Loucy (cell line): Measurements from ENCODE around the gene EPHA6.

Experiments used
- H2AFZ ChIP-seq: fragments of 200-600 bp; sonication (generic); 2 replicates; pipeline ENCODE4 v1.6.0; 2016; ENCODE audit warnings: antibody characterized with exemption, mild to moderate bottlenecking, low read length, moderate library complexity
- H3F3A ChIP-seq: fragments of 200-600 bp; 2 replicates; pipeline ENCODE4 v1.6.0; 2016; ENCODE audit warnings: antibody characterized with exemption, low read depth, mild to moderate bottlenecking
- H3K27me3 ChIP-seq: fragments of 200-600 bp; sonication (generic); 2 replicates; pipeline ENCODE4 v1.6.1; 2014; ENCODE audit warnings: low read length, mild to moderate bottlenecking; ENCODE audit not compliant: insufficient read depth, poor library complexity, severe bottlenecking
- H3K36me3 ChIP-seq: fragments of 200-600 bp; sonication (generic); 2 replicates; pipeline ENCODE4 v1.6.1; 2016; ENCODE audit warnings: low read length; ENCODE audit not compliant: insufficient read depth
- H3K4me1 ChIP-seq: fragments of 200-600 bp; sonication (generic); 2 replicates; pipeline ENCODE4 v1.5.1; 2014; ENCODE audit warnings: low read length, mild to moderate bottlenecking; ENCODE audit not compliant: insufficient read depth, poor library complexity, severe bottlenecking
- H3K4me2 ChIP-seq: fragments of 200-600 bp; sonication (generic); 2 replicates; pipeline ENCODE4 v1.6.0; 2014; ENCODE audit warnings: antibody characterized with exemption, low read length, low read depth, mild to moderate bottlenecking; ENCODE audit not compliant: poor library complexity, severe bottlenecking
- H3K4me3 ChIP-seq: fragments of 200-600 bp; sonication (generic); 2 replicates; pipeline ENCODE4 v1.5.1; 2014; ENCODE audit warnings: low read length, mild to moderate bottlenecking, mixed read lengths; ENCODE audit not compliant: poor library complexity, severe bottlenecking
- H3K79me2 ChIP-seq: fragments of 200-600 bp; sonication (generic); 2 replicates; pipeline ENCODE4 v1.6.1; 2014; ENCODE audit warnings: low read length; ENCODE audit not compliant: insufficient read depth
- H3K9ac ChIP-seq: fragments of 200-600 bp; sonication (generic); 2 replicates; pipeline ENCODE4 v1.6.0; 2014; ENCODE audit warnings: mild to moderate bottlenecking, low read depth, low read length, moderate library complexity; ENCODE audit not compliant: poor library complexity, severe bottlenecking
- H3K9me2 ChIP-seq: fragments of 200-600 bp; sonication (generic); replicated peaks from 2 replicates; pipeline ENCODE4 v1.6.1; 2016; ENCODE audit warnings: low read depth, low read length, mixed read lengths
- H3K9me3 ChIP-seq: fragments of 200-600 bp; sonication (generic); 2 replicates; pipeline ENCODE4 v1.6.1; 2014; ENCODE audit warnings: mild to moderate bottlenecking, antibody characterized with exemption, low read length, low read depth; ENCODE audit not compliant: insufficient read depth
- H4K20me1 ChIP-seq: fragments of 200-600 bp; sonication (generic); 2 replicates; pipeline ENCODE4 v1.6.0; 2014; ENCODE audit warnings: antibody characterized with exemption, low read length, mild to moderate bottlenecking; ENCODE audit not compliant: insufficient read depth, poor library complexity, severe bottlenecking
- EZH2phosphoT487 ChIP-seq: fragments of 200-600 bp; IDR thresholded peaks from 2 replicates; pipeline ENCODE4 v1.6.1; 2018; ENCODE audit warnings: antibody characterized with exemption, mild to moderate bottlenecking, moderate library complexity, borderline replicate concordance
- TF ChIP-seq, protein P1 (sequence below): fragments of 200-600 bp; sonication (generic); conservative IDR thresholded peaks from 2 replicates; pipeline ENCODE4 v1.5.1; 2014; ENCODE audit warnings: mild to moderate bottlenecking, antibody characterized with exemption, low read length

EPHA6 gene

GRCh38 chr3:97763586-97764406 is 949.4 kb downstream of the EPHA6 start:
- peak overlapping the region; percentile 69 for H3K9ac ChIP-seq
- peak overlapping the region; percentile 91 for H3K4me3 ChIP-seq
- H3K4me2 ChIP-seq: peak overlapping the region; percentile 77
- no peaks in the 10 kb centered on the region for H3K36me3 ChIP-seq
- H3K9me3 ChIP-seq: no peaks in the 10 kb centered on the region
- H3F3A ChIP-seq: no peaks in the 10 kb centered on the region
- H4K20me1 ChIP-seq: no peaks in the 10 kb centered on the region
- peak overlapping the region; percentile 98 for H2AFZ ChIP-seq
- no peaks in the 10 kb centered on the region for H3K9me2 ChIP-seq
- H3K79me2 ChIP-seq: no peaks in the 10 kb centered on the region
- H3K27me3 ChIP-seq: peaks cover 11% of the 10 kb centered on the region
- peaks cover 35% of the 10 kb centered on the region for H3K4me1 ChIP-seq
- no peak for TF ChIP-seq EZH2phosphoT487
- TF ChIP-seq, protein P1, sequence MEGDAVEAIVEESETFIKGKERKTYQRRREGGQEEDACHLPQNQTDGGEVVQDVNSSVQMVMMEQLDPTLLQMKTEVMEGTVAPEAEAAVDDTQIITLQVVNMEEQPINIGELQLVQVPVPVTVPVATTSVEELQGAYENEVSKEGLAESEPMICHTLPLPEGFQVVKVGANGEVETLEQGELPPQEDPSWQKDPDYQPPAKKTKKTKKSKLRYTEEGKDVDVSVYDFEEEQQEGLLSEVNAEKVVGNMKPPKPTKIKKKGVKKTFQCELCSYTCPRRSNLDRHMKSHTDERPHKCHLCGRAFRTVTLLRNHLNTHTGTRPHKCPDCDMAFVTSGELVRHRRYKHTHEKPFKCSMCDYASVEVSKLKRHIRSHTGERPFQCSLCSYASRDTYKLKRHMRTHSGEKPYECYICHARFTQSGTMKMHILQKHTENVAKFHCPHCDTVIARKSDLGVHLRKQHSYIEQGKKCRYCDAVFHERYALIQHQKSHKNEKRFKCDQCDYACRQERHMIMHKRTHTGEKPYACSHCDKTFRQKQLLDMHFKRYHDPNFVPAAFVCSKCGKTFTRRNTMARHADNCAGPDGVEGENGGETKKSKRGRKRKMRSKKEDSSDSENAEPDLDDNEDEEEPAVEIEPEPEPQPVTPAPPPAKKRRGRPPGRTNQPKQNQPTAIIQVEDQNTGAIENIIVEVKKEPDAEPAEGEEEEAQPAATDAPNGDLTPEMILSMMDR: no peak

DNA sequence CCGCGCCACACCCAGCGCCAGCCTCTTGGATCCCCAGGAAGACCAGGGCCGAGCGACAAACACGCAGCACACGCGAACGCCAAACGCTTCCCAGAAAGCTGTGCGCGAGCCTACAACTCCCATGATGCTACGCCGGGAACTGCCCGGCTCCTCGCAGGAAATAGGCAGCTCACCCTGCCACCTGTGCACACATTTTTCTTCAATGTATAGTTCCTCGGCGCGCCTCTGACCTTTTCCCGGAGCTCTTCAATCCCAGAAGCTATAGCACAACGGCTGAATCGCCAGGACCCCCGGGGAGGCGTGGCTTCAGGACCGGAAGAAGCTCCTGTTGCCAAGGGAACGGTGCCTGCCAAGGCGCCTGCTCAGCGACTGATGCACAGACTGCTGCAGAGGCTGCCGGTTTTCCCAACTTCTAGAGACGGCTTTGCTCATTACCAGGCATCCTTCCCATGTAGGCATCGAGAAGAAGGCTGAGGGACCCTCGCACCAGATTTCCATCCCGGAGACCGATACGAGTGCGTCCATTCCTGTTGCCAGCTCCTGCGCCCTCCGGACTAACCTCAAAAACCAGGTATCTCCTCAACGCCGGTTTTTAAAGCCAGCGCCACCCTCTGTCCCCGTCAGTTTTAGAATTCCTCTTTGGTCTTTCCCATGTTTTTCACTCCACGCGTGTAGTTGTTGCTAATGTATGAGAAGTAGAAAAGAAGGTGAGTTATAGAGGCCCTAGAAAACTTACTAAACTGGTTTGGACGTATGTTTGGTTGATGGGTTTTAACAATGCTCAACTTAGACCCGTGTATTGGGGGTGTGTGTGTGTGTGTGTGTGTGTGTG is 950.2 kb downstream of the EPHA6 start, which contains the start of gene ARL6:
Gene ARL6 (plus strand): TSS at position 352 of the 832 bp plus-strand sequence. CDS start 3,350 bp downstream, outside the sequence.
- no peak for TF ChIP-seq EZH2phosphoT487
- TF ChIP-seq, protein P1: peak; percentile 36; the same call in 1 of the 2 replicates
- Histone ChIP-seq H3K79me2 (no peaks in the 10 kb centered on the region), H3K9ac (peak within 1 kb of the TSS; percentile 69)

DNA sequence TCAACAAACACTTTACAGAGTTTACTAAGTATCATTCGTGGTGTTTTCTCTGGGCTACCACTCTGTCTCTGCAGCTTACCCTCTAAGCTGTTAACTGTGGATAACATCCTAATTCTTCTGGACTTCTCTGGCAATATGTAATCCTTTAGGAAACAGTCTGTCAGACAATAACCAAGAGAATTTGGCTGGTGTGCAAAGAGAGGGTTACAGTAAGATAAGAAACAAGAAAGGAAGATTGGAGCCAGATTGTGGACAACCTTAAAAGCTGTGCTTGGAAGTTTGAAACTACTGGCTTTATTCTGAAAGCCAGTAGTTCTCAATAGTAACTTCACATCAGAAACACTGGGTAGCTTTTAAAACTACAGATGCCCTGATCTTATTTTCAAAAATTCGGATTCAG is 950.9 kb downstream of the EPHA6 start:
- Histone ChIP-seq H3K4me3 (peak overlapping the region; percentile 91), H2AFZ (peak overlapping the region; percentile 50; the same call in 1 of the 2 replicates), H3K27me3 (peaks cover 6% of the 10 kb centered on the region), H4K20me1 (no peaks in the 10 kb centered on the region), H3K9me3 (no peaks in the 10 kb centered on the region), H3K9me2 (no peaks in the 10 kb centered on the region), H3F3A (no peaks in the 10 kb centered on the region), H3K9ac (peak overlapping the region; percentile 69), H3K4me1 (peaks cover 35% of the 10 kb centered on the region), H3K79me2 (no peaks in the 10 kb centered on the region), H3K36me3 (no peaks in the 10 kb centered on the region), H3K4me2 (peak overlapping the region; percentile 77)
- TF ChIP-seq, protein P1: no peak
- no peak for TF ChIP-seq EZH2phosphoT487

More for the DNA sequence above, 950.2 kb downstream of the EPHA6 start, which contains the start of gene ARL6:
- Histone ChIP-seq H3K4me2 (peak within 1 kb of the TSS; percentile 77), H4K20me1 (no peaks in the 10 kb centered on the region), H3K27me3 (peaks cover 6% of the 10 kb centered on the region), H3F3A (no peaks in the 10 kb centered on the region), H2AFZ (peak within 1 kb of the TSS; percentile 98), H3K4me1 (peaks cover 35% of the 10 kb centered on the region), H3K4me3 (peak within 1 kb of the TSS; percentile 91), H3K9me3 (no peaks in the 10 kb centered on the region), H3K36me3 (no peaks in the 10 kb centered on the region), H3K9me2 (no peaks in the 10 kb centered on the region)
